Large intestine (tissue), 3 donors: ENCODE data around the gene RIPOR2. TPM values are rescaled to one million over a fixed set of nuclear protein-coding genes. Genes with fewer than 3 reads are reported as not detected.

Experiments used
- DNase-seq, 2 donors: peaks; one replicate each; pipeline versions ENCODE4 v3.0.0 to v3.0.0-alpha.2; 2013
- H3K27ac ChIP-seq: one replicate; pipeline ENCODE4 v1.5.1; 2013; ENCODE audit warnings: low read length
- H3K27me3 ChIP-seq: 2 replicates; pipeline ENCODE4 v1.6.1; 2013; ENCODE audit warnings: low read length; ENCODE audit not compliant: control insufficient read depth, insufficient read depth
- H3K36me3 ChIP-seq: 2 replicates; pipeline ENCODE4 v1.6.1; 2013; ENCODE audit warnings: low read length; ENCODE audit not compliant: control insufficient read depth, insufficient read depth
- H3K4me1 ChIP-seq: one replicate; pipeline ENCODE4 v1.6.1; 2013; ENCODE audit warnings: low read length; ENCODE audit not compliant: control insufficient read depth, insufficient read depth
- H3K4me3 ChIP-seq: one replicate; pipeline ENCODE4 v1.5.1; 2013; ENCODE audit warnings: low read length
- H3K9me3 ChIP-seq: one replicate; pipeline ENCODE4 v1.6.1; 2013; ENCODE audit warnings: mild to moderate bottlenecking, low read depth, low read length, moderate library complexity; ENCODE audit not compliant: control insufficient read depth
- WGBS: methylation state at CpG from one replicate; pipeline ENCODE4 v1.1.5; 2013; ENCODE audit warnings: low lambda C conversion rate; ENCODE audit not compliant: insufficient coverage; 5-methylcytosine and 5-hydroxymethylcytosine counted together
- polyA plus RNA-seq: library from polyadenylated mRNA; unstranded; fragments of 120-200 nt; gene quantifications from one replicate; pipeline ENCODE4 v1.2.1, GENCODE V29; 2013

The RIPOR2 gene
- polyA plus RNA-seq, 1 donor: 2.1 TPM

- H3K27ac ChIP-seq: no peak overlapping the region
- H3K4me1 ChIP-seq: no peaks in the 10 kb centered on the region
- no peaks in the 10 kb centered on the region for H3K27me3 ChIP-seq
- DNase-seq: no peak
- H3K9me3 ChIP-seq: no peaks in the 10 kb centered on the region
- no peak overlapping the region for H3K4me3 ChIP-seq
- no peaks in the 10 kb centered on the region for H3K36me3 ChIP-seq
- WGBS: no CpG with 5 or more reads among the region's 10 CpGs
These were observed 103.7 kb downstream of the RIPOR2 start for GRCh38 chr6:24831771-24832716.

GRCh38 chr6:24829657-24830056 lies 106.1 kb downstream of the RIPOR2 start:
- DNase-seq: no peak
- H3K4me1 ChIP-seq: no peaks in the 10 kb centered on the region
- H3K4me3 ChIP-seq: no peak overlapping the region
- H3K27ac ChIP-seq: no peak overlapping the region
- no peaks in the 10 kb centered on the region for H3K9me3 ChIP-seq
- no peaks in the 10 kb centered on the region for H3K36me3 ChIP-seq
- H3K27me3 ChIP-seq: no peaks in the 10 kb centered on the region
- WGBS: no CpG with 5 or more reads among the region's 3 CpGs

GRCh38 chr6:24827970-24828369 lies 107.8 kb downstream of the RIPOR2 start:
- Histone ChIP-seq H3K27ac (no peak overlapping the region), H3K36me3 (no peaks in the 10 kb centered on the region), H3K4me1 (no peaks in the 10 kb centered on the region), H3K4me3 (no peak overlapping the region), H3K27me3 (no peaks in the 10 kb centered on the region), H3K9me3 (no peaks in the 10 kb centered on the region)
- WGBS: 100% methylated on average over 2 of the region's 8 CpGs
- DNase-seq: no peak

- H3K4me3 ChIP-seq: no peak overlapping the region
- no peak overlapping the region for H3K27ac ChIP-seq
- no peak for DNase-seq
- no peaks in the 10 kb centered on the region for H3K27me3 ChIP-seq
- no peaks in the 10 kb centered on the region for H3K4me1 ChIP-seq
- no peaks in the 10 kb centered on the region for H3K9me3 ChIP-seq
- WGBS: no CpG with 5 or more reads among the region's 3 CpGs
- no peaks in the 10 kb centered on the region for H3K36me3 ChIP-seq
These were observed 108.6 kb downstream of the RIPOR2 start for GRCh38 chr6:24827162-24827561.

- Histone ChIP-seq H3K36me3 (no peaks in the 10 kb centered on the region), H3K4me1 (no peaks in the 10 kb centered on the region), H3K9me3 (no peaks in the 10 kb centered on the region), H3K27me3 (no peaks in the 10 kb centered on the region), H3K27ac (no peak overlapping the region), H3K4me3 (no peak overlapping the region)
- no peak for DNase-seq
- no CpG with 5 or more reads among the region's 2 CpGs for WGBS
These were observed 110.6 kb downstream of the RIPOR2 start for GRCh38 chr6:24825130-24825630.

- H3K36me3 ChIP-seq: no peaks in the 10 kb centered on the region
- DNase-seq: no peak
- H3K4me1 ChIP-seq: no peaks in the 10 kb centered on the region
- H3K27me3 ChIP-seq: no peaks in the 10 kb centered on the region
- H3K9me3 ChIP-seq: no peaks in the 10 kb centered on the region
- H3K27ac ChIP-seq: no peak overlapping the region
- 100% methylated on average over 2 of the region's 6 CpGs for WGBS
- no peak overlapping the region for H3K4me3 ChIP-seq
These were observed 111.4 kb downstream of the RIPOR2 start for GRCh38 chr6:24824142-24824938.

- Histone ChIP-seq H3K9me3 (no peaks in the 10 kb centered on the region), H3K4me3 (no peak overlapping the region), H3K4me1 (no peaks in the 10 kb centered on the region), H3K27me3 (no peaks in the 10 kb centered on the region), H3K27ac (no peak overlapping the region), H3K36me3 (no peaks in the 10 kb centered on the region)
- no CpG with 5 or more reads among the region's 2 CpGs for WGBS
- no peak for DNase-seq
These were observed 112.6 kb downstream of the RIPOR2 start for GRCh38 chr6:24823185-24823584.

- no CpG with 5 or more reads among the region's 6 CpGs for whole genome bisulfite sequencing
- Histone ChIP-seq H3K27ac (no peak overlapping the region), H3K36me3 (no peaks in the 10 kb centered on the region), H3K4me1 (no peaks in the 10 kb centered on the region), H3K4me3 (no peak overlapping the region), H3K9me3 (no peaks in the 10 kb centered on the region), H3K27me3 (no peaks in the 10 kb centered on the region)
- DNase-seq: no peak
These were observed 113.1 kb downstream of the RIPOR2 start for GRCh38 chr6:24822696-24823095.

- no peaks in the 10 kb centered on the region for H3K27me3 ChIP-seq
- H3K36me3 ChIP-seq: no peaks in the 10 kb centered on the region
- H3K4me1 ChIP-seq: no peaks in the 10 kb centered on the region
- H3K9me3 ChIP-seq: no peaks in the 10 kb centered on the region
- no peak overlapping the region for H3K27ac ChIP-seq
- DNase-seq: no peak
- no peak overlapping the region for H3K4me3 ChIP-seq
- 100% methylated on average over 1 of the region's 3 CpGs for WGBS
These were observed 113.8 kb downstream of the RIPOR2 start for GRCh38 chr6:24821860-24822444.

GRCh38 chr6:24818346-24818745 lies 117.4 kb downstream of the RIPOR2 start:
- Histone ChIP-seq H3K4me1 (no peaks in the 10 kb centered on the region), H3K27me3 (no peaks in the 10 kb centered on the region), H3K36me3 (no peaks in the 10 kb centered on the region), H3K27ac (no peak overlapping the region), H3K4me3 (no peak overlapping the region), H3K9me3 (no peaks in the 10 kb centered on the region)
- DNase-seq: no peak
- no CpG with 5 or more reads among the region's 2 CpGs for WGBS
